Measurements from ENCODE around the gene CYP4A11. TPM values are rescaled to one million over a fixed set of nuclear protein-coding genes. Genes with fewer than 3 reads are reported as not detected.

CYP4A11 gene
- polyA plus RNA-seq, 3 donors, result not detected

Small RNAs within 50 kb of the gene (small RNA-seq; reads per million reads assigned to genes)
- gene CYP4A26P (ENCODE audit: insufficient read length, low read depth), result not detected

Other genes starting within 250 kb of the CYP4A11 start
- 10 to 100 TPM; 31.4 to 75.5 (median 49.8) TPM for gene EFCAB14, start 222.4 kb downstream of the CYP4A11 start, polyA plus RNA-seq
- not detected for gene CYP4B1, start 142.4 kb downstream of the CYP4A11 start, polyA plus RNA-seq
- gene CYP4X1, start 82.2 kb upstream of the CYP4A11 start, polyA plus RNA-seq, result not detected
- not detected for gene CYP4Z1, start 125.8 kb upstream of the CYP4A11 start, polyA plus RNA-seq
- not detected for gene CYP4A22, start 196.0 kb upstream of the CYP4A11 start, polyA plus RNA-seq
- gene PDZK1IP1, start 248.6 kb upstream of the CYP4A11 start, polyA plus RNA-seq, result 1 to 10 TPM in 1 of 3 donors, not detected in 2; 1.4 TPM